H1 (cell line): ENCODE data around the gene TRIM46. TPM values are rescaled to one million over a fixed set of nuclear protein-coding genes. Genes with fewer than 3 reads are reported as not detected.

ENCODE experiments used
- CTCF ChIA-PET: fragments of 300-600 bp; sonication (Branson Sonifier 250); formaldehyde crosslinking; loops from one replicate; lab custom pipeline; 2021; ENCODE audit not compliant: partially characterized antibody; lab: Charles Lee
- POLR2A ChIA-PET: fragments of 300-600 bp; sonication (Branson Sonifier 250); formaldehyde crosslinking; loops from one replicate; lab custom pipeline; 2021; ENCODE audit warnings: inconsistent platforms; ENCODE audit not compliant: partially characterized antibody; lab: Charles Lee
- DNase-seq, 2 experiments: peaks; one replicate each; pipeline versions ENCODE4 v3.0.0 to v3.0.0-alpha.2; 2010 to 2022; ENCODE audit warnings: low spot score in 2 of 2, low read depth in 1 of 2, mixed read lengths in 1 of 2
- FAIRE-seq: peaks from 2 replicates; lab custom pipeline; 2011; peaks lifted over from hg19 to GRCh38; lab: Jason Lieb, UNC
- H2AFZ ChIP-seq: 2 replicates; pipeline ENCODE4 v1.8.1; 2012; ENCODE audit warnings: low read length, inconsistent platforms
- H2AK5ac ChIP-seq: 2 replicates; pipeline ENCODE4 v1.6.1; 2013; ENCODE audit warnings: low read depth, low read length
- H2BK120ac ChIP-seq: replicated peaks from 2 replicates; pipeline ENCODE3; 2013; ENCODE audit warnings: low read depth, low read length, inconsistent platforms
- H2BK12ac ChIP-seq: 2 replicates; pipeline ENCODE4 v1.6.1; 2013; ENCODE audit warnings: low read depth, low read length
- H2BK15ac ChIP-seq: 2 replicates; pipeline ENCODE4 v1.6.1; 2013; ENCODE audit warnings: low read length
- H2BK20ac ChIP-seq: 2 replicates; pipeline ENCODE4 v1.6.1; 2013; ENCODE audit warnings: low read length
- H2BK5ac ChIP-seq: 2 replicates; pipeline ENCODE4 v1.6.1; 2013; ENCODE audit warnings: low read depth, low read length
- H3K14ac ChIP-seq: 2 replicates; pipeline ENCODE4 v1.6.1; 2013; ENCODE audit warnings: inconsistent platforms; ENCODE audit not compliant: insufficient read length
- H3K18ac ChIP-seq: 2 replicates; pipeline ENCODE4 v1.6.1; 2013; ENCODE audit warnings: low read length; ENCODE audit errors: extremely low read depth
- H3K23ac ChIP-seq: 2 replicates; pipeline ENCODE4 v1.6.1; 2013; ENCODE audit warnings: inconsistent platforms; ENCODE audit not compliant: insufficient read length
- H3K23me2 ChIP-seq: 2 replicates; pipeline ENCODE4 v1.6.1; 2013; ENCODE audit warnings: low read depth, low read length
- H3K27ac ChIP-seq: 2 replicates; pipeline ENCODE4 v1.6.1; 2011; ENCODE audit warnings: low read depth, low read length, inconsistent platforms
- H3K27me3 ChIP-seq, 4 experiments: replicated peaks in 1 of 4; 1 replicate in 1 of 4; 2 replicates in 3 of 4; pipeline versions ENCODE4 v1.6.1 to v1.8.1; 2011 to 2013; ENCODE audit warnings: low read length in 3 of 4, mild to moderate bottlenecking in 3 of 4, inconsistent platforms in 2 of 4, mixed read lengths in 2 of 4, moderate library complexity in 1 of 4; ENCODE audit not compliant: control insufficient read depth in 3 of 4, insufficient read depth in 3 of 4; ENCODE audit errors: extremely low read depth in 1 of 4
- H3K36me3 ChIP-seq, 4 experiments: 2 replicates each; pipeline versions ENCODE4 v1.6.1 to v1.8.1; 2011 to 2013; ENCODE audit warnings: mild to moderate bottlenecking in 4 of 4, low read length in 3 of 4, moderate library complexity in 2 of 4, control low read depth in 1 of 4, inconsistent platforms in 1 of 4; ENCODE audit not compliant: insufficient read depth in 4 of 4, control insufficient read depth in 2 of 4
- H3K4ac ChIP-seq: replicated peaks from 2 replicates; pipeline ENCODE3; 2013; ENCODE audit warnings: low read length, low read depth, mixed read lengths, inconsistent platforms; ENCODE audit not compliant: insufficient read length
- H3K4me1 ChIP-seq, 4 experiments: replicated peaks in 1 of 4; 1 replicate in 1 of 4; 2 replicates in 3 of 4; pipeline versions ENCODE4 v1.6.1 to v1.8.1; 2011 to 2013; ENCODE audit warnings: low read length in 3 of 4, inconsistent platforms in 2 of 4, mixed read lengths in 1 of 4; ENCODE audit not compliant: insufficient read depth in 4 of 4, control insufficient read depth in 3 of 4
- H3K4me2 ChIP-seq, 2 experiments: 2 replicates each; pipeline versions ENCODE4 v1.6.1 to v1.8.1; 2011 to 2013; ENCODE audit warnings: low read depth in 2 of 2, low read length in 2 of 2, control low read depth in 1 of 2, inconsistent platforms in 1 of 2, mild to moderate bottlenecking in 1 of 2; ENCODE audit not compliant: insufficient read depth in 1 of 2
- H3K4me3 ChIP-seq, 4 experiments: fragments of 200-600, 300-600 bp in 1 of 4; sonication (generic), shearing (Covaris generic), sonication (Bioruptor Twin) in 1 of 4; 2 replicates each; pipeline versions ENCODE4 v1.5.1 to v1.8.1; 2011 to 2016; ENCODE audit warnings: low read length in 4 of 4, low read depth in 3 of 4, control low read depth in 2 of 4, inconsistent platforms in 2 of 4, mild to moderate bottlenecking in 2 of 4, mixed read lengths in 1 of 4, moderate library complexity in 1 of 4; ENCODE audit not compliant: insufficient read depth in 2 of 4; ENCODE audit errors: extremely low read depth in 1 of 4
- H3K56ac ChIP-seq: replicated peaks from 2 replicates; pipeline ENCODE3; 2013; ENCODE audit warnings: low read depth, mild to moderate bottlenecking, mixed read lengths, low read length, inconsistent platforms; ENCODE audit not compliant: insufficient read length
- H3K79me1 ChIP-seq: 2 replicates; pipeline ENCODE4 v1.6.1; 2013; ENCODE audit warnings: low read depth, low read length, control low read depth
- H3K79me2 ChIP-seq, 2 experiments: 2 replicates each; pipeline versions ENCODE4 v1.6.1 to v1.8.1; 2012 to 2013; ENCODE audit warnings: low read length in 2 of 2, mild to moderate bottlenecking in 2 of 2, inconsistent platforms in 1 of 2; ENCODE audit not compliant: insufficient read depth in 2 of 2, control insufficient read depth in 1 of 2
- H3K9ac ChIP-seq, 4 experiments: replicated peaks in 1 of 4; 1 replicate in 1 of 4; 2 replicates in 3 of 4; pipeline versions ENCODE4 v1.6.1 to v1.8.1; 2011 to 2013; ENCODE audit warnings: low read depth in 3 of 4, low read length in 3 of 4, control low read depth in 2 of 4, mild to moderate bottlenecking in 2 of 4, moderate library complexity in 2 of 4, inconsistent platforms in 1 of 4; ENCODE audit errors: extremely low read depth in 1 of 4
- H3K9me3 ChIP-seq, 2 experiments: 2 replicates each; pipeline versions ENCODE4 v1.6.1 to v1.8.1; 2012 to 2013; ENCODE audit warnings: mild to moderate bottlenecking in 2 of 2, moderate library complexity in 2 of 2, control low read depth in 1 of 2, inconsistent platforms in 1 of 2, low read depth in 1 of 2, low read length in 1 of 2, mixed read lengths in 1 of 2; ENCODE audit not compliant: insufficient read depth in 2 of 2
- H4K20me1 ChIP-seq, 2 experiments: replicated peaks in 1 of 2; 2 replicates each; pipeline versions ENCODE3 to v1.8.1; 2011 to 2013; ENCODE audit warnings: inconsistent platforms in 2 of 2, low read length in 2 of 2, mild to moderate bottlenecking in 1 of 2; ENCODE audit not compliant: insufficient read depth in 2 of 2, control insufficient read depth in 1 of 2
- H4K5ac ChIP-seq: 2 replicates; pipeline ENCODE4 v1.6.1; 2013; ENCODE audit warnings: low read length, low read depth, mixed read lengths, inconsistent platforms; ENCODE audit not compliant: insufficient read length
- H4K8ac ChIP-seq: 2 replicates; pipeline ENCODE4 v1.8.0; 2013; ENCODE audit warnings: mild to moderate bottlenecking, moderate library complexity, low read length, inconsistent platforms; ENCODE audit not compliant: insufficient read depth; ENCODE audit errors: extremely low read depth
- H4K91ac ChIP-seq: replicated peaks from 2 replicates; pipeline ENCODE3; 2013; ENCODE audit warnings: low read length, mixed read lengths, inconsistent platforms; ENCODE audit not compliant: insufficient read length
- BACH1 ChIP-seq: IDR thresholded peaks from 2 replicates; pipeline ENCODE4 v1.6.1; 2012; ENCODE audit warnings: low read length, improper control_type of control experiment
- BRCA1 ChIP-seq: IDR thresholded peaks from 2 replicates; pipeline ENCODE4 v1.6.1; 2012; ENCODE audit warnings: low read depth, low read length, improper control_type of control experiment
- CHD1 ChIP-seq: IDR thresholded peaks from 2 replicates; pipeline ENCODE4 v1.6.1; 2012; ENCODE audit warnings: low read depth, low read length, improper control_type of control experiment
- FOSL1 ChIP-seq: IDR thresholded peaks from 2 replicates; pipeline ENCODE4 v1.6.1; 2011; ENCODE audit warnings: mild to moderate bottlenecking, low read depth, low read length, moderate library complexity; ENCODE audit not compliant: insufficient read depth
- KDM4A ChIP-seq: IDR thresholded peaks from one replicate; pipeline ENCODE4 v1.7.1; 2012; ENCODE audit warnings: low read depth, mild to moderate bottlenecking, moderate library complexity, low read length, inconsistent platforms; ENCODE audit not compliant: severe bottlenecking
- KDM5A ChIP-seq: fragments of 200-600 bp; IDR thresholded peaks from 2 replicates; pipeline ENCODE4 v1.7.1; 2012; ENCODE audit warnings: mild to moderate bottlenecking, low read length, inconsistent platforms, mixed read lengths
- RAD21 ChIP-seq, 2 experiments: IDR thresholded peaks in 1 of 2; conservative IDR thresholded peaks in 1 of 2; 2 replicates each; pipeline ENCODE4 v1.6.1; 2011; ENCODE audit warnings: low read depth in 2 of 2, low read length in 2 of 2, improper control_type of control experiment in 1 of 2, inconsistent platforms in 1 of 2, mild to moderate bottlenecking in 1 of 2, moderate library complexity in 1 of 2
- RFX5 ChIP-seq: IDR thresholded peaks from 2 replicates; pipeline ENCODE4 v1.6.1; 2011; ENCODE audit warnings: low read depth, low read length, improper control_type of control experiment, borderline replicate concordance
- SAP30 ChIP-seq: fragments of 300-600 bp; sonication (generic); IDR thresholded peaks from 2 replicates; pipeline ENCODE4 v1.7.1; 2012; ENCODE audit warnings: low read length, moderate library complexity, mild to moderate bottlenecking, inconsistent platforms; ENCODE audit not compliant: insufficient read depth, insufficient replicate concordance
- SIN3A ChIP-seq, 2 experiments: IDR thresholded peaks in 1 of 2; conservative IDR thresholded peaks in 1 of 2; 2 replicates each; pipeline ENCODE4 v1.6.1; 2011 to 2012; ENCODE audit warnings: low read length in 2 of 2, improper control_type of control experiment in 1 of 2, low read depth in 1 of 2, mild to moderate bottlenecking in 1 of 2
- SP1 ChIP-seq: IDR thresholded peaks from 2 replicates; pipeline ENCODE4 v1.6.1; 2011; ENCODE audit warnings: low read depth, low read length
- SUZ12 ChIP-seq: fragments of 200-600 bp; sonication (generic); IDR thresholded peaks from 2 replicates; pipeline ENCODE4 v1.6.1; 2012; ENCODE audit warnings: mild to moderate bottlenecking, inconsistent platforms, low read length, moderate library complexity, mixed read lengths
- WGBS, 2 experiments: shearing (Covaris generic) in 1 of 2; methylation state at CpG; one replicate each; pipeline versions ENCODE4 v1.1.6 to v1.1.7; 2013 to 2015; ENCODE audit warnings: low lambda C conversion rate in 2 of 2, mixed read lengths in 2 of 2, inconsistent platforms in 1 of 2, low coverage in 1 of 2, missing lambda C conversion rate in 1 of 2; ENCODE audit not compliant: insufficient replicate concordance in 2 of 2, insufficient coverage in 1 of 2, insufficient read length in 1 of 2; ENCODE audit errors: extremely low coverage in 1 of 2, missing lambda C conversion rate in 1 of 2; 5-methylcytosine and 5-hydroxymethylcytosine counted together
- polyA plus RNA-seq, 7 experiments: library from polyadenylated mRNA; depleted of rRNA in 3 of 7; stranded (reverse) in 5 of 7; unstranded in 2 of 7; fragments of >200 nt in 5 of 7; fragments of 200-250 nt in 2 of 7; gene quantifications; 1 replicate in 5 of 7; 2 replicates in 1 of 7; 4 replicates in 1 of 7; pipeline versions ENCODE4 v1.2.1 to v1.2.3, GENCODE V29; 2011 to 2013; ENCODE audit warnings: missing spikeins in 2 of 7, mixed read lengths in 2 of 7
- total RNA-seq: library from RNA; stranded (reverse); fragmentation: NEBNext Ultra II Directional; extraction: Animal tissue kit (Norgen Biotek cat#: 25700); gene quantifications from 2 replicates; pipeline ENCODE4 v1.2.1, GENCODE V29; 2021

Gene TRIM46
- total and polyA plus RNA-seq, 2 of the 8 experiments (the other 6 are each of a cell fraction or from before 2014, with no cell fraction given): 15.5 to 21.6 TPM

DNA sequence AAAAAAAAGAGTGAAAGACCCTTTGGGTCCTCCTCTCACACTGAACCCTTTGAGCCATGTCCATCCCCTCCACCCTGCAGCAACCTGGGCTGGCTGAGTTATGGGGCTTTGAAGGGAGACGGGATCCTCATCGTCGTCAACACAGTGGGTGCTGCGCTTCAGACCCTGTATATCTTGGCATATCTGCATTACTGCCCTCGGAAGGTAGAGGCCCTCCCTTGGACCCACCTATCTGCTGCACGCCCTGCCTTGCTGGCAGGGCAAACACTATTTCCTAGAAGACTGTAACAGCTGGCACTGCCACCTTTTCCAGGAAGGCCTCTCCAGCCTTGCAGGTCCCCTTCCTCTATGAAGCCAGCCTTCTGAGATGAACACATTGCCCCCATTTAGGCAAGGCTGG lies 36.9 kb upstream of the TRIM46 start:
- peak overlapping the region; percentile 79 to 86 for H3K4me2 ChIP-seq
- no peak overlapping the region for H4K91ac ChIP-seq
- H3K4me3 ChIP-seq: peak overlapping the region; percentile 67 to 89 (median 85)
- H2BK20ac ChIP-seq: no peak overlapping the region
- CTCF ChIA-PET: interaction anchor here (0.7 to 14.2 kb wide), 12 partner anchors 9 to 130 kb away, joined by 3 to 187 read pairs (median 4); partner anchors contain the start of genes KRTCAP2 and TRIM46
- no peak overlapping the region for H3K23ac ChIP-seq
- no peak overlapping the region; the same call in 1 of the 2 replicates for H3K18ac ChIP-seq
- POLR2A ChIA-PET: interaction anchor here (0.6 to 2.4 kb wide), 11 partner anchors 8 to 1022 kb away, joined by 3 to 14 read pairs (median 6); partner anchors contain the start of gene KRTCAP2
- H3K4ac ChIP-seq: no peak overlapping the region
- no peaks in the 10 kb centered on the region for H3K9me3 ChIP-seq
- peaks cover 11% of the 10 kb centered on the region; the same call in 1 of the 2 replicates for H3K23me2 ChIP-seq
- peak overlapping the region; percentile 36; the same call in 1 of the 2 replicates for H2BK15ac ChIP-seq
- H3K56ac ChIP-seq: no peak overlapping the region
- no peaks in the 10 kb centered on the region for H3K27me3 ChIP-seq
- no peak overlapping the region for H2AK5ac ChIP-seq
- H2BK12ac ChIP-seq: 0 out of 2 replicates have a peak overlapping the region, but pooled peaks have one; percentile 7
- 39% methylated on average over 6 of the region's 6 CpGs; no CpG with 5 or more reads in 1 of the 2 experiments for WGBS, 2 experiments
- no peaks in the 10 kb centered on the region; the same call in 1 of the 2 replicates for H3K79me1 ChIP-seq
- peaks cover 0 to 1% (median under 1%) of the 10 kb centered on the region in 4 experiments; a peak in 2 of 8 replicates for H3K36me3 ChIP-seq
- peak in 1 of 2 experiments; percentile 52 for DNase-seq
- H4K5ac ChIP-seq: peak overlapping the region; percentile 49
- peak overlapping the region; percentile 69; the same call in 1 of the 2 replicates for H2BK5ac ChIP-seq
- FAIRE-seq: no peak
- peaks cover 0 to 18% (median 8%) of the 10 kb centered on the region in 4 experiments; a peak in 5 of 7 replicates for H3K4me1 ChIP-seq
- peaks cover 0 to 2% of the 10 kb centered on the region in 2 experiments; a peak in 1 of 4 replicates for H3K79me2 ChIP-seq
- no peak overlapping the region for H2BK120ac ChIP-seq
- H4K8ac ChIP-seq: no peak overlapping the region; the same call in 1 of the 2 replicates
- H3K27ac ChIP-seq: no peak overlapping the region
- H3K9ac ChIP-seq: peak overlapping the region in 1 of 4 experiments; percentile 54; a peak in 1 of 7 replicates
- H2AFZ ChIP-seq: no peak overlapping the region
- H3K14ac ChIP-seq: no peak overlapping the region
- H4K20me1 ChIP-seq: no peaks in the 10 kb centered on the region
- TF ChIP-seq SP1 (no peak), SAP30 (no peak), SUZ12 (no peak), SIN3A (conservative IDR thresholded peaks at IDR 0.05 in 1 of 2, IDR thresholded peaks at IDR 0.05 in 1 of 2; ENCODE audit: low read depth in 1 of 2, low read length in 2 of 2) (no peak), KDM4A (no peak), RAD21 (IDR thresholded peaks at IDR 0.05 in 1 of 2, conservative IDR thresholded peaks at IDR 0.05 in 1 of 2; ENCODE audit: low read depth in 2 of 2, low read length in 2 of 2) (no peak), BACH1 (no peak), RFX5 (no peak), FOSL1 (no peak), KDM5A (no peak), CHD1 (no peak), BRCA1 (no peak)
